NCI-H510A treated with DMSO at 0.1 percent for 48 hours (cell line): ENCODE measurements around the gene SSBP1.
"Not testable (repeated sequence)": the region's sequence is repeated elsewhere in the genome, so short reads cannot be mapped to it uniquely, and the experiment has no call there.

Source experiments
- DNase-seq: peaks from one replicate; lab custom pipeline; 2025; lab: John Stamatoyannopoulos, UW

The SSBP1 gene

DNA sequence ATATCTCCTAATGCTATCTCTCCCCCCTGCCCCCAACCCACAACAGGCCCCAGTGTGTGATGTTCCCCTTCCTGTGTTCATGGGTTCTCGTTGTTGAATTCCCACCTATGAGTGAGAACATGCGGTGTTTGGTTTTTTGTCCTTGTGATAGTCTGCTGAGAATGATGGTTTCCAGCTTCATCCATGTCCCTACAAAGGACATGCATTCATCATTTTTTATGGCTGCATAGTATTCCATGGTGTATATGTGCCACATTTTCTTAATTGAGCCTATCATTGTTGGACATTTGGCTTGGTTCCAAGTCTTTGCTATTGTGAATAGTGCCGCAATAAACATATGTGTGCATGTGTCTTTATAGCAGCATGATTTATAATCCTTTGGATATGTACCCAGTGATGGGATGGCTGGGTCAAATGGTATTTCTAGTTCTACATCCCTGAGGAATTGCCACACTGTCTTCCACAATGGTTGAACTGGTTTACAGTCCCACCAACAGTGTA lies 32.0 kb downstream of the SSBP1 start:
- not testable (repeated sequence) for DNase-seq

DNA sequence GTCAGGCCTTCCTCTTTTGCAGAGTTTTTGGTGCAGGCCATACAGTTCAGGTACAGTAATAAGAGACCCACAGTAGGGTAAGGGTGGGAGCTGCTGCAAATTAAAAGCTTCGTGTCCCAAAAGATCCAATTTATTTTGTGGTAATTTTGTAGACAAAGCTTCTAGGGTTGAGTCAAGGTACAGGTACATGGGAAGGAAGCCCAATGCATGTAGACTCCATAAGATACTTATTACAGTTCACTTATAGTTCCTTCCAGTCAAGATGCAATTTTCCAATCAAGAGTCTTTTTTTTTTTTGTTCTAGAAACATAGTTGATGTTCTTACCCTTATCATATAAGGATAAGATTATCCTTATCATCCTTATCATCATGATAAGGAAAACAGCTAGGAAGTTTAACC lies 38.2 kb downstream of the SSBP1 start, which contains the start of gene TAS2R4:
TSS of gene TAS2R4 (plus strand) at position 301 of the 400 bp plus-strand sequence. CDS start 1,815 bp downstream, outside the sequence.
- DNase-seq, result no peak

- DNase-seq, result peak; percentile 51
Measured at GRCh38 chr7:141785706-141786552, 47.8 kb downstream of the SSBP1 start.

DNA sequence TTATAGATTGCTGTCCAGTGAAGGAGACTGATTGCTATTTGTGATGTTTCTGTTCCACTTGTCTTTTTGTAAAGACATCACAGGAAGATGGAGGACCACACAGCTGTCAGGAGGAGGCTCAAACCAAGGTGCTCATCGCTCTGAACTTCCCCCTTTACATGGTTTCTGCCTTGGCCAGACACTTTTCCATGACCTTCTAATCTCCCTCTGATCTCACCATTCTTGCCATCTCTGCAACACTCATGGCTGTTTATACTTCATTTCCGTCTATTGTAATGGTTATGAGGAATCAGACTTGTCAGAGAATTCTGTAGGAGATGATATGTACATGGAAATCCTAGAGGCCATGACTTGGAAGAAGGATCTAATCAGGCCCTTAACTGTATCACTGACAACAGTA lies 50.1 kb downstream of the SSBP1 start:
- no peak for DNase-seq

GRCh38 chr7:141789917-141790316 lies 51.8 kb downstream of the SSBP1 start, which contains the start of gene TAS2R5:
TAS2R5 (plus strand) TSS chr7:141790217; CDS start chr7:141790362, 145 bp downstream.
- DNase-seq, result no peak

GRCh38 chr7:141792526-141792925 lies 54.4 kb downstream of the SSBP1 start:
- no peak for DNase-seq
